Stimulated activated naive CD8-positive, alpha-beta T cell treated with anti-CD3 and anti-CD28 coated beads, Interleukin-15, amount 100 ng/mL, for 72 hours (primary cell): ENCODE results near the gene CPT2.
A peak's percentile ranks its signal among the peaks of the same experiment; 100 is the strongest.
"Not testable (repeated sequence)": the region's sequence is repeated elsewhere in the genome, so short reads cannot be mapped to it uniquely, and the experiment has no call there.

ENCODE experiments used
- ATAC-seq: fragments of 150-1000 bp; cut with Tn5 transposase; 2 replicates; pipeline ENCODE4 v1.10.0; 2021; ENCODE audit warnings: mild to moderate bottlenecking, moderate library complexity
- DNase-seq, 2 donors: peaks; one replicate each; pipeline ENCODE4 v3.0.0; 2021 to 2022
- H3K27ac Mint-ChIP-seq, 2 donors: one replicate each; pipeline ENCODE4 v1.8.0; 2022; ENCODE audit warnings: mild to moderate bottlenecking in 2 of 2, mixed read lengths in 2 of 2, moderate library complexity in 2 of 2
- H3K27me3 Mint-ChIP-seq: one replicate; pipeline ENCODE4 v1.8.0; 2022; ENCODE audit warnings: mixed read lengths
- H3K4me1 Mint-ChIP-seq: one replicate; pipeline ENCODE4 v1.8.0; 2022; ENCODE audit warnings: mild to moderate bottlenecking, mixed read lengths
- H3K4me3 Mint-ChIP-seq, 2 donors: one replicate each; pipeline ENCODE4 v1.8.0; 2022; ENCODE audit warnings: mild to moderate bottlenecking in 2 of 2, mixed read lengths in 2 of 2, moderate library complexity in 1 of 2
- H3K9me3 Mint-ChIP-seq, 2 donors: one replicate each; pipeline ENCODE4 v1.8.0; 2022; ENCODE audit warnings: mixed read lengths in 2 of 2

The CPT2 gene

DNA sequence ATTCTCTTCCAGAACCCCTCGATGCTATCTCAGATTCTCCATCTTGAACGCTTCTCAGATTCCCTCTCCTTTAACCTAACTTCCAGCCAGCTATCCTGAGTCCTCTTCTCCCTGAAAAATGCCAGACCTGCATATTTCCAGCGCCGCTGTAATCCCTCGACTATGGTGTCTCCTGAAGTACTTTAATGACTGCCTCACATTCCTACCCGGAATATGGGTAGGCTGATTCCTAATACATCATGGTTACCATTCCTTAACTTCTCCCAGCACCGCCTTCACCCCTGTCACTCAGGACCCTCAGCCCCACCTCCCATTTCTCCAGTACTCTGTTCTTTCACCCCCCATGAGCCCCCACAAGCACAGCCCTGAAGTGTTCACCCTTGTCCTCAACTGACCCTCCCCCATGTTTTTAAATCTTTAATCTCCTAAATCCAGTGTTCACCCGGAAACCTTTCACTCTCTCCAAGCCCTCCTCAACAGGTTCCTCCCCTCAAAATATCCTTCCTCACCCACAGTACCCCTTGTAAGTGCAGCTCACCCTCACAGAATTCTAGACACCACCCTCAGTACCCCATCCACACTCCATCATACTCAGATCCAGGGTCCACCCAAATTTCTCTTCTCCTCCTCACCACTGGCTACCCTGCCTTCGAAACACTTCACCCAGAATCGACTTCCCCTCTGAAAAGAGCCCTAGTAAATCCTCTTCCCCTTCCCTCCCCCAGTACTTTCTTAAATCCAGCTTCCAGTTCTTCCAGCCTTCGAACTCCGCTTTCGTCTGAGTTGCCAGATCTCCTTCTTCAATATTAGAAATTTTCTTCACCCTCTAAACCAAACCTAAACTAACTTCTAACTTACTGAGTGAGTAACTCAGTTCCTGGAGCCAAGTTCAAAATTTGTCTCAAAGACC is 922 bp downstream of the CPT2 start:
- H3K9me3 Mint-ChIP-seq = no peaks in the 10 kb centered on the region
- peaks cover 25% of the 10 kb centered on the region for H3K4me1 Mint-ChIP-seq
- peak overlapping the region; percentile 90 to 99 for H3K27ac Mint-ChIP-seq
- H3K4me3 Mint-ChIP-seq = peak overlapping the region; percentile 85 to 96
- H3K27me3 Mint-ChIP-seq = no peaks in the 10 kb centered on the region
- DNase-seq = no peak
- ATAC-seq = no peak

DNA sequence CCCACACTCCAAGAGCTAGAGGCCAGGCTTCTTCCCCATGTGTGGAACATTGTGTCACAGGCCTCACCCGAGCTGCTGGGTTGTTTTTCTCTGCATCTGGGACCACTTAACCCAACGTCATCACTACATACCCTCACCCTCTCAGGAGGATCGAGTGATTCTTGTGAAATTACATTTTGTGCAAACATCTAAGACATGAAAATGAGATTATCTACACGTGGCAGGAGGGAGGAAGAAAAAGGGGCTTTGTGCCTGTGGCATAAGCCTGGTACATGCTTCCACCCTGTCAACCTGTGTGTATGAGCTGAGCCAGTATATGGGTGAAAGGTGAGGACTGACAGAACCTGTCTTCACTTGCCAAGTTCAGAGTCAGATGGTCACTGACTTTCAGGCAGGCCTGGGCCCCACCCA is 1.6 kb downstream of the CPT2 start:
- no peaks in the 10 kb centered on the region for H3K27me3 Mint-ChIP-seq
- DNase-seq (no peak), ATAC-seq (no peak)
- H3K4me1 Mint-ChIP-seq = peaks cover 25% of the 10 kb centered on the region
- peak overlapping the region; percentile 85 to 96 for H3K4me3 Mint-ChIP-seq
- peak overlapping the region; percentile 90 to 99 for H3K27ac Mint-ChIP-seq
- no peaks in the 10 kb centered on the region for H3K9me3 Mint-ChIP-seq

DNA sequence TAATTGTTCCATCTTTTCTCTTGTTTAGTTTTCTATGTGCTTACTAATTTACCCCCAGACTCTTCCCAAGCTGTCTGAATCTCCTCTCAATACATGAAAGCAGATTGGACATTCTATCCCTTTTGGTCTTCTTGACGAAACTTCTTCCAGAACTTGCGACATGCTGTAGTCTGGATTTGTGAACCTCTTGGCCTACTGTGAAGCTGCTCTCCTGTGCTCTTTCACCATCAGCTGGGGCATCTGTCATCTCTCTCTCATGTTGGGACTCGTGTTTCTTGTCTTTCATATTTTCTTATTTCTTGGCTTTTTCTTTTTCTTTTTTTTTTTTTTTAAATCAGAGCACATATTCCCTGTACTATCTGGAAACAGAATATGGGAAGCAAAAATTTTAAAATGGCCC is 6.8 kb downstream of the CPT2 start:
- H3K4me1 Mint-ChIP-seq = peaks cover under 1% of the 10 kb centered on the region

DNA sequence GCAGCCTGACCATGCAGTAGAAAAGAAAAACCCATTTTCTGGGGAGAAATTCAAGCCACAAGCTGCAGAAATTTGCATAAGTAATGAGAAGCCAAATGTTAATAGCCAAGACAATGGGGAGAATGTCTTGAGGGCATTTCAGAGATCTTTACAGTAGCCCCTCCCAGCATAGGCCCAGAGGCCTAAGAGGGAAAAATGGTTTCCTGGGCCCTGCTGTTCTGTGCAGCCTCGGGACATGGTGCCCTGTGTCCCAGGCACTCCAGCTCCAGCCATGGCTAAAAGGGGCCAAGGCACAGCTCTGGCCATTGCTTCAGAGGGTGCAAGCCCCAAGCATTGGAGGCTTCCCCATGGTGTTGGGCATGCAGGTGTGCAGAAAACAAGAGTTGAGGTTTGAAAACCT is 8.9 kb downstream of the CPT2 start:
- H3K27ac Mint-ChIP-seq, DNase-seq, H3K4me1 Mint-ChIP-seq, H3K27me3 Mint-ChIP-seq, H3K4me3 Mint-ChIP-seq, ATAC-seq: not testable (repeated sequence)
- H3K9me3 Mint-ChIP-seq = peaks cover 19 to 24% of the 10 kb centered on the region in 2 donors

More for the DNA sequence above, 6.8 kb downstream of the CPT2 start:
- Mint-ChIP-seq H3K27ac (no peak overlapping the region), H3K9me3 (peaks cover 19 to 24% of the 10 kb centered on the region in 2 donors), H3K27me3 (no peaks in the 10 kb centered on the region), H3K4me3 (no peak overlapping the region)
- ATAC-seq (no peak), DNase-seq (no peak)

DNA sequence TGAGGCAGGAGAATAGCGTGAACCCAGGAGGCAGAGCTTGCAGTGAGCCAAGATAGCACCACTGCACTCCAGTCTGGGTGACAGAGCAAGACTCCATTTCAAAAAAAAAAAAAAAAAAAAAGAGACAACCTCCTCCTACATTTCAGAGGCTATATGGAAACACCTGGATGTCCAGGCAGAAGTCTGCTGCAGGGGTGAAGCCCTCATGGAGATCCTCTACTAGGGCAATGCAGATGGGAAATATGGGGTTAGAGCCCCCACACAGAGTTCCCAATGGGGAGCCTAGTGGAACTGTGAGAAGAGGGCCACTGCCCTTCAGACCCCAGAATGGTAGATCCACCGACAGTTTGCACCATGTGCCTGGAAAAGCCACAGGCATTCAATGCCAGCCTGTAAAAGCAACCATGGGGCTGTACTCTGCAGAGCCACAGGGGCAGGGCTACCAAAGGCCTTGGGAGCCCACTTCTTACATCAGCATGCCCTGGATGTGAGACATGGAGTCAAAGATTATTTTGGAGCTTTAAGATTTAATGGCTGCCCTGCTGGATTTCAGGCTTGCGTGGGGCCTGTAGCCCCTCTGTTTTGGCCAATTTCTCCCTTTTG is 9.6 kb downstream of the CPT2 start:
- H3K4me3 Mint-ChIP-seq, H3K4me1 Mint-ChIP-seq, H3K27ac Mint-ChIP-seq, ATAC-seq, H3K27me3 Mint-ChIP-seq, DNase-seq: not testable (repeated sequence)
- H3K9me3 Mint-ChIP-seq = peaks cover 19 to 24% of the 10 kb centered on the region in 2 donors

DNA sequence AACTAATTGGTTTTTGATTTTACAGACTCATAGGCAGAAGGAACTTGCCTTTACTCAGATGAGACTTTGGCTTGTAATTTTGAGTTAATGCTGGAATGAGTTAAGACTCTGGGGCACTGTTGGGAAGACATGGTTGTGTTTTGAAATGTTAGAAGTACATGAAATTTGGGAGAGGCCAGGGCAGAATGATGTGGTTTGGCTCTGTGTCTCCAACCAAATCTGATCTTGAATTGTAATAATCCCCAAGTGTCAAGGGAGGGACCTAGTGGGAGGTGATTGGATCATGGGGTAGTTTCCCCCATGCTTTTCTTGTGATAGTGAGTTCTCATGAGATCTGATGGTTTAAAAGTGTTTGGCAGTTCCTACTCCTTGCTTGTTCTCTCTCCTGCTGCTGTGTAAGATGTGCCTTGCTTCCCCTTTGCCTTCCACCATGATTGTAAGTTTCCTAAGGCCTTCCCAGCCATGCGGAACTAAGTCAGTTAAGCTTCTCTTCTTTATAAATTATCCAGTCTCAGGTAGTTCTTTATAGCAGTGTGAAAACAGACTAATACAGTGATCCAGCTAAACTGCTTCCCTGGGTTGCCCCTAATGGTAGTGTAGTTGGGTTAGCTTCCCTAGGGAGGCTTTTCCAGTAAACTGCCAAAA is 10.2 kb downstream of the CPT2 start:
- no peak for ATAC-seq

DNA sequence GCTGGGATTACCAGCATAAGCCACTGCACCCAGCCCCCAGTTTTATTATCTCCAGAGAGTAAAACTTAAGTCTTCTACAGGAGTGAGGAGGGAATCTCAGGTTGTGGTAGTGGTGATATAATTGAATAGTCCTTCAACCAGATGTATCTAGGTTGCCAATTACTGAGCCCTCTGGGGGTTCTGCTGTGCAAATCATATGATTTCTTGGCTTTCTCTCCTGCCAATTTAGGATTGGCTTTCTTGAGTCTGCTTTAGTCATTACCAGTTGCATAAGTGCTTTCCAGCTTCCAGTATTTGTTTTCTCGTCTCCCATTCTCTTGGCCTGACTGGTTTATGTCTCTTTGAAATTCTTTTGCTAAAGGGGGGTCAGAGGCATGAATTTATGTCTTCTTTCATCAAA is 11.1 kb downstream of the CPT2 start:
- no peaks in the 10 kb centered on the region for H3K27me3 Mint-ChIP-seq

More for the DNA sequence above, 10.2 kb downstream of the CPT2 start:
- Mint-ChIP-seq H3K4me3 (no peak overlapping the region), H3K27me3 (no peaks in the 10 kb centered on the region), H3K4me1 (no peaks in the 10 kb centered on the region), H3K27ac (no peak overlapping the region), H3K9me3 (peaks cover 19 to 24% of the 10 kb centered on the region in 2 donors)
- DNase-seq = no peak

DNA sequence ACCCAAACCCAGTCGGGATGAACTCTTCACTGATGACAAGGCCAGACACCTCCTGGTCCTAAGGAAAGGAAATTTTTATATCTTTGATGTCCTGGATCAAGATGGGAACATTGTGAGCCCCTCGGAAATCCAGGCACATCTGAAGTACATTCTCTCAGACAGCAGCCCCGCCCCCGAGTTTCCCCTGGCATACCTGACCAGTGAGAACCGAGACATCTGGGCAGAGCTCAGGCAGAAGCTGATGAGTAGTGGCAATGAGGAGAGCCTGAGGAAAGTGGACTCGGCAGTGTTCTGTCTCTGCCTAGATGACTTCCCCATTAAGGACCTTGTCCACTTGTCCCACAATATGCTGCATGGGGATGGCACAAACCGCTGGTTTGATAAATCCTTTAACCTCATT is 13.7 kb downstream of the CPT2 start:
- Mint-ChIP-seq H3K9me3 (peaks cover 8 to 11% of the 10 kb centered on the region in 2 donors), H3K4me1 (no peaks in the 10 kb centered on the region), H3K4me3 (no peak overlapping the region), H3K27ac (no peak overlapping the region), H3K27me3 (no peaks in the 10 kb centered on the region)
- no peak for DNase-seq
- ATAC-seq = no peak

More for the DNA sequence above, 11.1 kb downstream of the CPT2 start:
- no peak for ATAC-seq
- peaks cover 19 to 24% of the 10 kb centered on the region in 2 donors for H3K9me3 Mint-ChIP-seq
- H3K4me1 Mint-ChIP-seq = no peaks in the 10 kb centered on the region
- no peak overlapping the region for H3K4me3 Mint-ChIP-seq
- H3K27ac Mint-ChIP-seq = no peak overlapping the region
- DNase-seq = no peak

DNA sequence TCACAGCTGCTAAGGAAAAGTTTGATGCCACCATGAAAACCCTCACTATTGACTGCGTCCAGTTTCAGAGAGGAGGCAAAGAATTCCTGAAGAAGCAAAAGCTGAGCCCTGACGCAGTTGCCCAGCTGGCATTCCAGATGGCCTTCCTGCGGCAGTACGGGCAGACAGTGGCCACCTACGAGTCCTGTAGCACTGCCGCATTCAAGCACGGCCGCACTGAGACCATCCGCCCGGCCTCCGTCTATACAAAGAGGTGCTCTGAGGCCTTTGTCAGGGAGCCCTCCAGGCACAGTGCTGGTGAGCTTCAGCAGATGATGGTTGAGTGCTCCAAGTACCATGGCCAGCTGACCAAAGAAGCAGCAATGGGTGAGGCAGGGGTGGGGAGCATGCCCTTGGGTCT is 14.3 kb downstream of the CPT2 start:
- ATAC-seq = no peak
- DNase-seq = no peak
- Mint-ChIP-seq H3K27me3 (no peaks in the 10 kb centered on the region), H3K4me1 (no peaks in the 10 kb centered on the region), H3K9me3 (peaks cover 8 to 11% of the 10 kb centered on the region in 2 donors), H3K27ac (no peak overlapping the region), H3K4me3 (no peak overlapping the region)

DNA sequence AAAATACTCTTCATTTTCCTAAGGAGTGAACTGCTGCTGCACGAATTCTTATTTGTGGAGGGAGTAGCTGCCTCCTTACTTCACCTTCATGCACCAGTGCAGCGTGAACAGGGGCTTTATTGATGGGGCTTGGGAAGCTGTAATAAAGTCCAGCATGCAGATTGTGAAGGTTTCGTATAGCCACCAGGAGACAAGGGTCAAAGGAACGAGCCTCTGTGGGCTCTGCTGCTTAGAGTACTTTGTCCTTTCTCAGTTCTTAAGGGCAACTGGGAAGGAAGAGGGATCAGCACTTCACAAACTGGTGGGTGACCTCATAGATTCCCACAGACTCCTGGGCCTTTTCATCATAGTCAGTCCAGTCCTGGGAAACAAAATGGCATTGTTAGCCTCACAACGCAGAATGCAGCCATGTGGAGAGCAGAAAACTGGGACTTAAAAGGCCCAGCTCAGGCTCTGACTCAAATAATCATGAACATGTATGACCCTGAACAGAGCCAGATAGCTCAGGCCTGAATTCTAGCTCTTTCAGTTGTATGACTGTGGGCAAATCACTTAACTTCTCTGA is 17.8 kb downstream of the CPT2 start:
- Mint-ChIP-seq H3K4me1 (peaks cover 16% of the 10 kb centered on the region), H3K9me3 (no peaks in the 10 kb centered on the region), H3K4me3 (no peak overlapping the region), H3K27me3 (no peaks in the 10 kb centered on the region), H3K27ac (no peak overlapping the region)
- ATAC-seq = no peak
- DNase-seq = no peak

DNA sequence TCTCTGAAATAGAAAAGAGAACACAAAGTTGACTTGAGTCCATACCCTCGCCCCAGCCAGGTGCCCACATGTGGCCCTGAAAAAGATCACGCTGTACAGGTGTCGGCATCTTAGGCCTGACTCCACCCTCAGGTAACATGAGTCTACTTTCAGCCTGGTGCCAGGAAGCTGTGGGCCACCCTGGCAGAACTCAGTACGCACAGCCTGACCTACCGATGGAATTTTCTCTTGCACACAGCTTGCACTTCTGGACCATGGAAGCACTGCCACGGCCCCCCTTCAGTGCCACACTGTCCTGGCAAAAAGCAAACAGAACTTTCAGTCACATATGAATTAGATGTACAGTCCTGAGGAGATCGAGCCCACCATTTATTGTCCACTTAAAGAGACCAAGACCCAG is 21.6 kb downstream of the CPT2 start:
- peak overlapping the region in 1 of 2 donors; percentile 57 for H3K27ac Mint-ChIP-seq
- H3K27me3 Mint-ChIP-seq = no peaks in the 10 kb centered on the region
- H3K4me3 Mint-ChIP-seq = no peak overlapping the region
- no peak for ATAC-seq
- no peaks in the 10 kb centered on the region for H3K9me3 Mint-ChIP-seq
- DNase-seq = no peak
- peaks cover 29% of the 10 kb centered on the region for H3K4me1 Mint-ChIP-seq

DNA sequence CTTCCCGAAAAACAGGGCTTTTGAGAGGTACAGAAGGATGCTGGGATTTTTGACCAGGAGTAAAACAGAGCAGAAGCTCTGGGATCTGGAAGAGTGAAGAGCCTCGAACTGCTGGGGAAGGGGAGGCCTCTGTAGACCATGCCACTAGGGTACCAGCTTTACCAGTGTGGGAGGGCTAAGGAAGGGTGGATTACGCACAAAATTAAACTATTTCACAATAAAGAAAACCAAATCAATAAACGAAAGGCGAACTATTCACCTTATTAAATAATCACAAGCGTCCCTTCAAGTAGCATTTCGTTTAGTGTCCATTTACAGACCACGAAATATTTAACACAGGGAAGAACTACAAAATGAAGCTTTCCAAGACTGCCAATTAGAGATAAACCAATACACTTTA is 23.1 kb downstream of the CPT2 start:
- Mint-ChIP-seq H3K27ac (peak overlapping the region; percentile 98), H3K9me3 (no peaks in the 10 kb centered on the region), H3K4me3 (peak overlapping the region; percentile 90), H3K27me3 (no peaks in the 10 kb centered on the region), H3K4me1 (peaks cover 29% of the 10 kb centered on the region)
- ATAC-seq = no peak
- no peak for DNase-seq

DNA sequence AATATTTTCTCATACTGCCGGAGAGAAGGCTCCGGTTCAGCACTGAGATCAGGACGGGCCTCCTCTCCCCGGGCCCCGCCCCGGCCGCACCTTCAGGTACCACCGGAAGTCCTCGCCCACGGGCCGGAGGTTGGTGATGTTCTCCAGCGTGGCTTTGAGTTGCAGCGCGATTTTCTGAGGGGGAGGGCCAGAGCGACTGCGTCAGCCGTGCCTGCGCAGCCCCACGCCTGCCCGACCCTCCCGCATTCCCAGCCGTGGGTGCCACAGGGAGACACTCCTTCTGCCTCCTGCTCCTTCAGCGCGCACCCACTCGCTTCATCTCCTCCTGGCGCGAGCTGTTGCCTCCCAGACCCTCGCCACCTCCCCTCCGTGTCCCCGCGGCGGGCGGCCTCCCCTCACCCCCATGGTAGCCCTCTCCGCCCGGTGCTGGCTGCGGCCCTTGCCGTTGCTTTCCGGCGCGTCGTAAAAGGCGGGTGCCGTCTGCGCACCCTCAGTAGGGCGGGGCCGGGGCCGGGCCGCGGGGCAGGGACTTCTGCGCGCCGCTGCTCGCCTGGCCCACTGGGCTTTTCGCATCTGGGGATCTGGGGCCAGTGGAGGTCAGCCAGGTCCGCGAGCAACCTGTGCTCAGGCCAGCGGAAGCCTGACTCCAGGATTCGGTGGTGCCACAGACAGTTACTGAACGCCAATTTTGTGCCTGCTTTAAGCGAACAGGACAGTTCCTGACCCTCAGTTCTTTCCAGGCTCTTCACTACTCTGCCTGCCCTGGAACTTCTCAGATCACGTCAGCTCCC is 23.7 kb downstream of the CPT2 start, which contains the start of gene CZIB:
TSS of gene CZIB (minus strand) at position 464 of the 791 bp plus-strand sequence. CDS start at position 405, 59 bp downstream.
- H3K4me3 Mint-ChIP-seq = peak within 1 kb of the TSS; percentile 90
- DNase-seq (peak; percentile 94 to 96), ATAC-seq (peak; percentile 95)
- H3K4me1 Mint-ChIP-seq = peaks cover 29% of the 10 kb centered on the region
- H3K27ac Mint-ChIP-seq = peak within 1 kb of the TSS; percentile 98
- no peaks in the 10 kb centered on the region for H3K9me3 Mint-ChIP-seq
- no peaks in the 10 kb centered on the region for H3K27me3 Mint-ChIP-seq

DNA sequence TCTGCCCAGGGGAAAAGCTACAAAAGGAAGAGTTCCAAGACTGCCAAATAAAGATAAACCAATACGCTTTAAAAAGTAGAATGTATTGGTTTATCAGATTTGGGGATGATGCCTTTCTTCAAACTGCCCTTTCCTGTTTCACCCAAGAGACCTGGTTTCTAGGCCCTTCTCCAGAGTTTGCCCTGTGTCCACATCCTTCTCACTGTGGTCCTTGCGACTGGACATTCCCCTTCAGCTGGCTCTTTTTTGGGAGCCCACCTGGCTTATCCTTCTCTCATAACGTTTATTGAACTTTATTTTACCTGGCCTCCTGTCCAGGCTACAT is 24.3 kb downstream of the CPT2 start:
- Mint-ChIP-seq H3K27me3 (no peaks in the 10 kb centered on the region), H3K4me1 (peaks cover 29% of the 10 kb centered on the region), H3K9me3 (no peaks in the 10 kb centered on the region), H3K27ac (peak overlapping the region; percentile 98), H3K4me3 (peak overlapping the region; percentile 90)
- no peak for ATAC-seq
- no peak for DNase-seq

DNA sequence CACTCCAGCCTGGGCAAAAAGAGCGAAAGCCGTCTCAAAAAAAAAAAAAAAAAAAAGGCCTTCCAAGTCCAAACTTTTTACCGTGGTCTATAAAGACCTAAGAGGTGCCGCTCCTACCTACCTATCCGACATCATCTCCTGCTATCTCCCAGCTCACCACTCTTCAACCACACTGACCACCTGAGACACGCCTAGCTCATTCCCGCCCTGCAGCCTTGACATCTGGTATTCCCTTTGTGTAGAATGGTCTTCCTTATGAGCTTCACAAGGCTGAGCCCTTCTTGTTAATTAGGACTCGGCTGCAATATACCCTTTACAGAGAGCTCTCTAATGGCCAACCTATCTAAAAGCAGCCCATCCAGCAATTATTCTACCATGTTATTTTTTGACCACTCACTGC is 41.0 kb downstream of the CPT2 start:
- Mint-ChIP-seq H3K4me1 (peaks cover 35% of the 10 kb centered on the region), H3K27ac (peak overlapping the region; percentile 99), H3K4me3 (peak overlapping the region; percentile 96 to 99), H3K9me3 (no peaks in the 10 kb centered on the region), H3K27me3 (no peaks in the 10 kb centered on the region)
- no peak for DNase-seq
- no peak for ATAC-seq
